A549 (cell line): Measurements from ENCODE around the gene CCR5. TPM values are rescaled to one million over a fixed set of nuclear protein-coding genes. Genes with fewer than 3 reads are reported as not detected.

Experiments used
- ATAC-seq, 2 experiments: fragments of 200-7000 bp in 1 of 2; fragments of >200 bp in 1 of 2; cut with Nextera tagmentation in 1 of 2; cut with Tn5 transposase in 1 of 2; 3 replicates each; pipeline versions ENCODE4 v1.8.0 to v1.9.1; 2018 to 2020; ENCODE audit warnings: mild to moderate bottlenecking in 1 of 2, moderate library complexity in 1 of 2
- CTCF ChIA-PET: fragments of 300-600 bp; sonication (Branson Sonifier 250); formaldehyde crosslinking; extraction: SDS; loops from one replicate; lab custom pipeline; 2021; ENCODE audit warnings: antibody characterized with exemption, inconsistent platforms; lab: Yijun Ruan, JAX
- POLR2A ChIA-PET: fragments of 350-600 bp; formaldehyde crosslinking; extraction: SDS; loops from one replicate; lab custom pipeline; 2021; ENCODE audit warnings: antibody characterized with exemption, inconsistent platforms; lab: Yijun Ruan, JAX
- DNase-seq, 2 experiments: peaks; one replicate each; pipeline versions ENCODE4 v3.0.0 to v3.0.0-alpha.2; 2011 to 2016; ENCODE audit warnings: low read depth in 1 of 2, low spot score in 1 of 2
- FAIRE-seq: peaks from 2 replicates; lab custom pipeline; 2011; peaks lifted over from hg19 to GRCh38; lab: Jason Lieb, UNC
- H3K27ac ChIP-seq, 2 experiments: fragments of >200 bp; sonication (Bioruptor Twin); formaldehyde crosslinking; 3 replicates each; pipeline ENCODE4 v1.5.1; 2016 to 2017
- H3K4me1 ChIP-seq: fragments of >200 bp; sonication (Bioruptor Twin); formaldehyde crosslinking; 3 replicates; pipeline ENCODE4 v1.6.1; 2016
- H3K4me2 ChIP-seq: fragments of >200 bp; sonication (Bioruptor Twin); formaldehyde crosslinking; 3 replicates; pipeline ENCODE4 v1.6.1; 2016
- H3K4me3 ChIP-seq: fragments of >200 bp; sonication (Bioruptor Twin); formaldehyde crosslinking; 3 replicates; pipeline ENCODE4 v1.5.1; 2016
- H3K9me3 ChIP-seq: fragments of >200 bp; sonication (Bioruptor Twin); formaldehyde crosslinking; 3 replicates; pipeline ENCODE4 v1.6.1; 2016
- BCL3 ChIP-seq: fragments of >200 bp; sonication (Bioruptor Twin); formaldehyde crosslinking; IDR thresholded peaks from 3 replicates; pipeline ENCODE4 v1.6.1; 2016
- CBX8 ChIP-seq: fragments of 200-600 bp; sonication (generic); IDR thresholded peaks from 2 replicates; pipeline ENCODE4 v1.6.1; 2016
- CEBPB ChIP-seq, 2 experiments: fragments of >200 bp in 1 of 2; sonication (Bioruptor Twin) in 1 of 2; formaldehyde crosslinking in 1 of 2; IDR thresholded peaks; 2 replicates each; pipeline ENCODE4 v1.6.1; 2012 to 2016
- CHD2 ChIP-seq: fragments of 150-350 bp; IDR thresholded peaks from 2 replicates; pipeline ENCODE4 v1.6.1; 2014; ENCODE audit warnings: low read length; ENCODE audit not compliant: partially characterized antibody
- CTCF ChIP-seq: fragments of >200 bp; sonication (Bioruptor Twin); formaldehyde crosslinking; IDR thresholded peaks from 3 replicates; pipeline ENCODE4 v1.5.1; 2016
- E2F6 ChIP-seq: IDR thresholded peaks from 2 replicates; pipeline ENCODE4 v1.6.1; 2012; ENCODE audit warnings: low read depth, borderline replicate concordance
- EHMT2 ChIP-seq: fragments of 200-600 bp; sonication (generic); IDR thresholded peaks from 2 replicates; pipeline ENCODE4 v1.6.1; 2016; ENCODE audit warnings: antibody characterized with exemption, low read depth, mild to moderate bottlenecking, moderate library complexity
- ELK1 ChIP-seq: fragments of 150-350 bp; IDR thresholded peaks from 2 replicates; pipeline ENCODE4 v1.6.1; 2014; ENCODE audit warnings: low read depth, mild to moderate bottlenecking, low read length
- FOXS1 ChIP-seq: fragments of 250-450 bp; sonication (Bioruptor Pico); IDR thresholded peaks from 2 replicates; pipeline ENCODE4 v1.5.0; 2020; ENCODE audit warnings: mild to moderate bottlenecking, moderate library complexity
- GATA3 ChIP-seq: IDR thresholded peaks from 2 replicates; pipeline ENCODE4 v1.6.1; 2012; ENCODE audit warnings: borderline replicate concordance
- HDAC2 ChIP-seq: fragments of 200-600 bp; sonication (generic); IDR thresholded peaks from 2 replicates; pipeline ENCODE4 v1.6.1; 2016
- HES2 ChIP-seq: fragments of >200 bp; sonication (Bioruptor Twin); formaldehyde crosslinking; IDR thresholded peaks from 2 replicates; pipeline ENCODE4 v1.6.1; 2016
- HEYL ChIP-seq: fragments of 250-450 bp; sonication (Bioruptor Pico); IDR thresholded peaks from 2 replicates; pipeline ENCODE4 v1.8.0; 2021; ENCODE audit warnings: mild to moderate bottlenecking, moderate library complexity
- HOXB13 ChIP-seq: fragments of 250-450 bp; sonication (Bioruptor Pico); IDR thresholded peaks from 2 replicates; pipeline ENCODE4 v1.5.0; 2020; ENCODE audit warnings: low read depth, mild to moderate bottlenecking, moderate library complexity
- MYC ChIP-seq: IDR thresholded peaks from 2 replicates; pipeline ENCODE4 v1.6.1; 2012; ENCODE audit warnings: mild to moderate bottlenecking, inconsistent platforms, low read length, improper control_type of control experiment, borderline replicate concordance
- PBX3 ChIP-seq: IDR thresholded peaks from 2 replicates; pipeline ENCODE4 v1.6.1; 2012
- POLR2A ChIP-seq: IDR thresholded peaks from 2 replicates; pipeline ENCODE4 v1.6.1; 2012; ENCODE audit warnings: mild to moderate bottlenecking, low read length
- RAD21 ChIP-seq, 2 experiments: fragments of >200 bp in 1 of 2; sonication (Bioruptor Twin) in 1 of 2; formaldehyde crosslinking in 1 of 2; IDR thresholded peaks in 1 of 2; conservative IDR thresholded peaks in 1 of 2; 2 replicates in 1 of 2; 3 replicates in 1 of 2; pipeline ENCODE4 v1.6.1; 2012 to 2018; ENCODE audit warnings: inconsistent platforms in 1 of 2
- RCOR1 ChIP-seq: fragments of 150-350 bp; IDR thresholded peaks from 2 replicates; pipeline ENCODE4 v1.6.1; 2014; ENCODE audit warnings: antibody characterized with exemption, low read length, low read depth
- RFX5 ChIP-seq: fragments of 450-650 bp; IDR thresholded peaks from 2 replicates; pipeline ENCODE4 v1.7.1; 2014; ENCODE audit warnings: antibody characterized with exemption, mild to moderate bottlenecking, moderate library complexity
- SREBF2 ChIP-seq: fragments of 450-650 bp; IDR thresholded peaks from 2 replicates; pipeline ENCODE4 v1.6.1; 2014; ENCODE audit warnings: mild to moderate bottlenecking, moderate library complexity
- TFCP2L1 ChIP-seq: fragments of 250-450 bp; sonication (Bioruptor Pico); IDR thresholded peaks from 2 replicates; pipeline ENCODE4 v1.5.0; 2021; ENCODE audit warnings: mild to moderate bottlenecking
- ZC3H11A ChIP-seq: fragments of 450-650 bp; IDR thresholded peaks from 2 replicates; pipeline ENCODE4 v1.6.1; 2014; ENCODE audit warnings: antibody characterized with exemption, mild to moderate bottlenecking
- ZSCAN20 ChIP-seq: fragments of 250-450 bp; sonication (Bioruptor Pico); IDR thresholded peaks from 2 replicates; pipeline ENCODE4 v1.8.0; 2022; ENCODE audit warnings: mild to moderate bottlenecking, moderate library complexity
- WGBS: methylation state at CpG from one replicate; pipeline ENCODE4 v1.1.6; 2017; ENCODE audit errors: missing lambda C conversion rate; 5-methylcytosine and 5-hydroxymethylcytosine counted together
- polyA plus RNA-seq, 4 experiments: library from polyadenylated mRNA; depleted of rRNA in 3 of 4; stranded (reverse); fragments of >200 nt; fragmentation: RNase III in 1 of 4; extraction: RNeasy Plus Mini Kit Qiagen cat#74134 plus additional on column Dnase treatment in 1 of 4; gene quantifications; 2 replicates in 3 of 4; 3 replicates in 1 of 4; pipeline ENCODE4 v1.2.3, GENCODE V29; 2011 to 2017
- TF ChIP-seq, protein P1 (sequence below): fragments of 250-450 bp; sonication (Bioruptor Pico); IDR thresholded peaks from 2 replicates; pipeline ENCODE4 v1.5.0; 2021; ENCODE audit warnings: mild to moderate bottlenecking, moderate library complexity, borderline replicate concordance

The CCR5 gene
- polyA plus RNA-seq, 2 of the 4 experiments (the other 2 are of a cell fraction), result not detected

DNA sequence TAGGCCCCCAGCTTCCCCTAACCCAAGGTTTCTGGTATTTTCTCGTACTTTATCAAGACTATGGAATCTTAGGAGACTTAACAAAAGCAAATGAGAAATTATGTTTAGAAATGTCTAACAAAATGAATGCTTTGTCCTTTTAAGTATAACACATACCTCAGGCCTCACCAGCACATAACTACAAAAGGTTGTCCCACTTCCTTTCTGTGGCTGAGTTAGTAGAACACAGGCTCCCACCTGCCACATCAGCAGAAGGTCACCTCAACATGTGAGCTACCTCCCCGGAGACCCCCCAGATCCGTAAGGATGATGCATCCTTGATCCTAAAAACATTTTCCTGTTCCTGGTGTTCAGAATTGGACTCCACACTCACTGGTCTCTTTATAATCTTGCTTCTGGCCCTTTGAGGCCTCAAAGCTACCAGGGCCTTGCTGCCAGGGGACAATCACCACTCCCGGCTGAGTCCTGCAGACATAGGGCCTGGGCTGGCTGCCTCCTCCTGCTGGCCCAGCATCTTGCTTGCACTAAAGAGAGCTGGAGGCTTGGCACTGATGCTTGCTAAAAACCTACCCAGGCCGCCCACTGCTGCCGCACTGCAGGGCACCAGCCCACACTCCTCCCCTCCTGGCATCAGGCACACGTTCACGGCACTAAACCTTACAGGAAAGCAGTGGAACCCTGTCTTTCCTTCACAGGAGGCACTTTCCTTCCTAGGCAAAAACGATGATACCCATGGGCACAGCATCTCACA lies 39.2 kb downstream of the CCR5 start:
- Histone ChIP-seq H3K4me3 (no peak overlapping the region), H3K4me1 (no peaks in the 10 kb centered on the region), H3K4me2 (no peak overlapping the region), H3K27ac (no peak overlapping the region), H3K9me3 (no peaks in the 10 kb centered on the region)
- no peak for ATAC-seq
- WGBS, result 78% methylated on average over 8 of the region's 9 CpGs
- FAIRE-seq, result no peak
- CTCF ChIA-PET, result interaction anchor here (1.1 kb wide), 1 partner anchor 9 kb away, joined by 3 read pairs; no protein-coding TSS in a partner anchor
- POLR2A ChIA-PET, result no interaction called here
- DNase-seq, result no peak
- TF ChIP-seq FOXS1 (CRISPR knock-in tag) (no peak), BCL3 (no peak), SREBF2 (no peak), ZC3H11A (no peak), HDAC2 (no peak), MYC (no peak), ZSCAN20 (CRISPR knock-in tag) (no peak), HEYL (no peak), HES2 (no peak), HOXB13 (CRISPR knock-in tag) (no peak), CEBPB (IDR thresholded peaks at IDR 0.05) (no peak), EHMT2 (no peak), CBX8 (no peak), CTCF (no peak), TFCP2L1 (CRISPR knock-in tag) (no peak)

DNA sequence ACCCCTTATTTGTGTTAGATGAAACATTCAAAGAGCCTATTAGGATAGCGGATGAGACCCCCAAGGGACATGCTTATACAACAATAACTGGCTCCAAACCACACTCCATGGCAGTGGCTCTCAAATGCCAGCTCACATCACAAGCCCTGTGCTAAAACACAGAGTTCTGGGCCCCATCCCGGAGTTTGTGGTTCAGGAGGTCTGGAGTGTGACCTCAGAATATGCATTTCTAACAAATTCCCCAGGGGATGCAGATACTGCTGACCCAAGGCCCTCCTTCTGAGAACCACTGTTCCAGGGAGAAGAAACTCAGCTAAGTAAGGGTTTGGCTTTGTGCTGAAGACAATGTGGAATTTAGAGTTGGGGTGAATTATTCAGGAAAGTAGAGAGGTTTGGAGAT lies 39.9 kb downstream of the CCR5 start:
- no peaks in the 10 kb centered on the region for H3K4me1 ChIP-seq
- H3K4me2 ChIP-seq, result no peak overlapping the region
- ChIA-PET CTCF (no interaction called here), POLR2A (no interaction called here)
- DNase-seq, result no peak
- WGBS, result 41% methylated on average over 2 of the region's 2 CpGs
- FAIRE-seq, result no peak
- TF ChIP-seq RFX5 (no peak), SREBF2 (no peak), RCOR1 (no peak)
- no peaks in the 10 kb centered on the region for H3K9me3 ChIP-seq
- no peak for ATAC-seq
- H3K27ac ChIP-seq, result no peak overlapping the region
- H3K4me3 ChIP-seq, result no peak overlapping the region

DNA sequence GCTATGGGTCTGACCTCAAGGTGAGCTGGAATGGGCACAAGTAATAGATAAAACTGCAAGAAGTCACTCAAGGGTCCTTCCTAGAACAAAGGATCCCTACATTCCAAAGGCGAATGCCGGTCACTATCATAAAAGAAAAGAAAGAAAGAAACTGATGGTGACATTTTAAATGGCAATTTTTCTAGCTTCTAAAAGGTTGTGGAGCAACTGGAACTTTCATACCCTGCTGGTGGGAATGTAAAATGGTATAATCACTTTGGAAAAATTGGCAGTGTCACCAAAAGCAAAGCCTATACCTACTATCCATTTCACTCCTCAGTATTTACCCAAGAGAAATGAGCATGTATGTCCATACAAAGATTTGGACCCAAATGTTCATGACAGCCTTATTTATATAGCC lies 40.5 kb downstream of the CCR5 start:
- WGBS, result 83% methylated on average over 2 of the region's 2 CpGs
- Histone ChIP-seq H3K27ac (no peak overlapping the region), H3K4me1 (no peaks in the 10 kb centered on the region), H3K9me3 (no peaks in the 10 kb centered on the region), H3K4me2 (no peak overlapping the region), H3K4me3 (no peak overlapping the region)
- CTCF ChIA-PET, result no interaction called here
- no peak for FAIRE-seq
- POLR2A ChIA-PET, result no interaction called here
- DNase-seq, result no peak
- ATAC-seq, result no peak
- no peak for TF ChIP-seq ZC3H11A
- no peak for TF ChIP-seq RAD21 (conservative IDR thresholded peaks at IDR 0.05 in 1 of 2, IDR thresholded peaks at IDR 0.05 in 1 of 2)
- TF ChIP-seq RFX5, result no peak
- no peak for TF ChIP-seq ELK1
- no peak for TF ChIP-seq POLR2A
- TF ChIP-seq, protein P1, sequence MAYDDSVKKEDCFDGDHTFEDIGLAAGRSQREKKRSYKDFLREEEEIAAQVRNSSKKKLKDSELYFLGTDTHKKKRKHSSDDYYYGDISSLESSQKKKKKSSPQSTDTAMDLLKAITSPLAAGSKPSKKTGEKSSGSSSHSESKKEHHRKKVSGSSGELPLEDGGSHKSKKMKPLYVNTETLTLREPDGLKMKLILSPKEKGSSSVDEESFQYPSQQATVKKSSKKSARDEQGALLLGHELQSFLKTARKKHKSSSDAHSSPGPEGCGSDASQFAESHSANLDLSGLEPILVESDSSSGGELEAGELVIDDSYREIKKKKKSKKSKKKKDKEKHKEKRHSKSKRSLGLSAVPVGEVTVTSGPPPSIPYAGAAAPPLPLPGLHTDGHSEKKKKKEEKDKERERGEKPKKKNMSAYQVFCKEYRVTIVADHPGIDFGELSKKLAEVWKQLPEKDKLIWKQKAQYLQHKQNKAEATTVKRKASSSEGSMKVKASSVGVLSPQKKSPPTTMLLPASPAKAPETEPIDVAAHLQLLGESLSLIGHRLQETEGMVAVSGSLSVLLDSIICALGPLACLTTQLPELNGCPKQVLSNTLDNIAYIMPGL (CRISPR knock-in tag), result no peak
- TF ChIP-seq PBX3, result no peak
- no peak for TF ChIP-seq FOXS1 (CRISPR knock-in tag)
- TF ChIP-seq E2F6, result no peak
- no peak for TF ChIP-seq GATA3
- no peak for TF ChIP-seq CHD2
